Progenitor cell of endocrine pancreas (in vitro differentiated cells): ENCODE results near the gene MYO1E. TPM values are rescaled to one million over a fixed set of nuclear protein-coding genes. Genes with fewer than 3 reads are reported as not detected.

Experiments used
- DNase-seq: peaks from one replicate; pipeline ENCODE4 v3.0.0; 2021; ENCODE audit warnings: low spot score; ENCODE audit not compliant: unreplicated experiment
- H3K27ac Mint-ChIP-seq: 2 replicates; pipeline ENCODE4 v1.8.0; 2021; ENCODE audit warnings: mild to moderate bottlenecking, moderate library complexity, mixed read lengths
- H3K27me3 Mint-ChIP-seq: 2 replicates; pipeline ENCODE4 v1.8.0; 2021; ENCODE audit warnings: mixed read lengths
- H3K36me3 Mint-ChIP-seq: 2 replicates; pipeline ENCODE4 v1.8.0; 2022; ENCODE audit warnings: mixed read lengths; ENCODE audit not compliant: insufficient read depth
- H3K4me1 Mint-ChIP-seq: 2 replicates; pipeline ENCODE4 v1.8.0; 2021; ENCODE audit warnings: low read depth, mixed read lengths
- H3K4me3 Mint-ChIP-seq: 2 replicates; pipeline ENCODE4 v1.8.0; 2021; ENCODE audit warnings: low read depth, mild to moderate bottlenecking, moderate library complexity, mixed read lengths
- H3K9me3 Mint-ChIP-seq: 2 replicates; pipeline ENCODE4 v1.8.0; 2021; ENCODE audit warnings: low read depth, mixed read lengths
- CTCF ChIP-seq: fragments of 200-600 bp; sonication (generic); IDR thresholded peaks from one replicate; pipeline ENCODE4 v1.5.0; 2021; ENCODE audit warnings: antibody characterized with exemption, mild to moderate bottlenecking; ENCODE audit not compliant: unreplicated experiment
- total RNA-seq: library from RNA; stranded (reverse); gene quantifications from 2 replicates; pipeline ENCODE4 v1.2.1, GENCODE V29; 2021

MYO1E gene
- total RNA-seq, 1 donor from 2014 or later: 40.4 TPM

- Mint-ChIP-seq H3K36me3 (no peaks in the 10 kb centered on the region), H3K9me3 (no peaks in the 10 kb centered on the region), H3K27ac (no peak overlapping the region), H3K4me1 (peaks cover 8% of the 10 kb centered on the region), H3K27me3 (no peaks in the 10 kb centered on the region), H3K4me3 (no peak overlapping the region)
- DNase-seq: no peak
- TF ChIP-seq CTCF: no peak
Measured at GRCh38 chr15:59299929-59300617, 72.6 kb downstream of the MYO1E start.

DNA sequence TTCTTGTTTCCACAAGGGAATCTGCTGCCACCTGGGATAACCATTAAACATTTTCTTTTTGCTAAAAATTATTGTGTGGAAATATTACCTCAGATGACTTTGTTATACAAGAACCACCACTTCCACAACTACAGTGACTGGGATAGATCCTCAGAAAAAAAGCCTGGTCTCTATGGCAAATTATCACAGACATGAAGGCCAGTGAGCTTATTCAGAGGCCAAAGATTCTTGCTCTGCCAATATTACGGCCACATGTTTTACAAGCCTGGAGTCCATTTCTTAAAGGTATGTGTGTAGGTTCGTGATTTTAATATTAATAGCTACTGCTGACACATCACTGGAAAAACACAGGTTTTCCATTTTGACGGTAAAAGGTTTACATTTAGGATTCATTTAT lies 73.8 kb downstream of the MYO1E start:
- H3K4me3 Mint-ChIP-seq: no peak overlapping the region
- H3K27me3 Mint-ChIP-seq: no peaks in the 10 kb centered on the region
- no peaks in the 10 kb centered on the region for H3K9me3 Mint-ChIP-seq
- no peak overlapping the region for H3K27ac Mint-ChIP-seq
- H3K4me1 Mint-ChIP-seq: peaks cover 10% of the 10 kb centered on the region
- no peaks in the 10 kb centered on the region for H3K36me3 Mint-ChIP-seq
- no peak for TF ChIP-seq CTCF
- no peak for DNase-seq

DNA sequence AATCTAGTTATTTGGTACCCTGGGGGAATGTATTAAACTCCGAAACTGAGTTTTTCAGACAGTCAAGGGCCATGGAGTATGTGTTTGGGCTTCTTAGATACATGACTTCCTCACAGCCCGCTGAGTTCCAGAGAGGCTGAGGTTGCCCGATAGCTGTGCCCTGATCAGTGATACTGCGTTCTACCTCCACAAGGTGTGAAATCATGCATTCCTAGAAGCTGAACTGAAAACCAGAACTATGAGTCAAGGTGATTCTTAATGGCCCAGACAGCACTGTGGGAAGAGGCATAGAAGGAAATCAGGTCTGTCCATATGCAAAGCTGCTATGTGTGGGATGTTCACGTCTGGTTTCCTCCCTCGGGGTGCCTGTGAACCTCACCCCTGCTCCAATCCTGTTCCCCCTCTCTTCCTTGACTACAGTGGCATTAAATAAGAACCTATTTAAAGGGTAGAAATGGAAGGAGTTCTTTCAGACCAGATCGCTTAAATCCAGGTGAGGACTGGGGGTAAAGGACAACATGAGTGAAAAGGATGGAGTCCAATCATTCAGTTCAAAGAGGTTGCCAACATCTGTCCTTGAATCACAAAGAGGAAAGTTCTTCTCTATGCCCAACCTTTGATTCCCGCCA lies 74.3 kb downstream of the MYO1E start:
- Mint-ChIP-seq H3K36me3 (no peaks in the 10 kb centered on the region), H3K4me3 (no peak overlapping the region), H3K4me1 (peaks cover 10% of the 10 kb centered on the region), H3K9me3 (no peaks in the 10 kb centered on the region), H3K27me3 (no peaks in the 10 kb centered on the region), H3K27ac (no peak overlapping the region)
- no peak for DNase-seq
- no peak for TF ChIP-seq CTCF

DNA sequence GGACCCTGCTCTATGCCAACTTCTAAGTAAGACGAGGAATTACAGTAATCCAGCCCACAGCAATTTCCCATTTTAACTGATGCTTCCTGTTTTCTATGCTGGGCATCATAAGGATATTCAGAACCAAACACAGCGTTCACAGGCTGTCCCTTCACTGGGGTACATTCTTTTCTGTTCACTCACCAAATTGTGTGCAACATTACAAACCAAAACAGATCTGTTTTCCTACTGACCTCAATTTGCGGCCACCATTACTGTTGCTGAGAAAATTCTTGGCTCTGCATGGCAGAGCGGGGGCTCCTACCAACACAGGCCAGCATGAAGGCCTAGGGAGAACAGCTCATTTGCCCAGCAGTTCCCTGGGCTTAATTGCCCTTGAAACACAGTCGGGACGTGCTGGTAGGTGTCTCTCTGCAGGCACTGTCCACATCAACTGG lies 76.5 kb downstream of the MYO1E start:
- Mint-ChIP-seq H3K4me1 (peaks cover 20% of the 10 kb centered on the region), H3K27me3 (no peaks in the 10 kb centered on the region), H3K4me3 (no peak overlapping the region), H3K9me3 (no peaks in the 10 kb centered on the region), H3K27ac (peak overlapping the region; percentile 75), H3K36me3 (no peaks in the 10 kb centered on the region)
- DNase-seq: no peak
- TF ChIP-seq CTCF: no peak

DNA sequence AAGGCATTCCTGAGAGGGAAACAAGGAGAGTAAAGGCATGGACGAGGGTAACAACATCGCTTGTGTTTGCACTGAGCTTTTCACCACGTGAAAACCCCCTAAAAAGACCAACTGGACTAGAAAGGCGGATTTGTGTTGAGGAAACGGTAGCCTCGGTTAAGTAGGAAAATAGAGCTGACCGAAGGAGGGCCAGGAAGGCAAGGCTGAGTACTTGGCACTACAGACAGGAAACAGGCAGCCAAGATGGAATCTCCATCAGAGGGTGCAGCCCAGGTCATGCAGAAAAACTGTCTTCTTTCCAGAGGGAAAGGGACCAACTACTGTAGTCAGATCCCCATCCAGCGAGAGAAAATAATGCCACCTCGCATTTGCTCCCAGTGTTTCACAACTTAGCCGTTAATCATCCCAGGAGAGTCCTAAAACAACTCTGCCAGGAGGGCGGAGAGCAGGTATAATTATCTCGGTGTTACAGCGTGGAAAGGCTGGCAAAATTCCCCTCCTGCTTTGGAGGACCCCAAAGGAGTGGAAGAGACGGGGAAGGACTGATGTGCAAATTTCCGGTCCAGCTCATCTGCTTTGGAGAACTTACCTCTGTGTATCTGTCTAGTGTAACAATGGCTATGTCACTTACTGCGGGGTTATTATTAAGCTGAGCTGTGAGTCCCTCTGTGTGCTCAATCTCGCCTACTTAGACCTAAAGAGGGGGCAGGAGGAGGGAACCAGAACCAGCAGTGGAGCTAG lies 77.2 kb downstream of the MYO1E start:
- H3K4me1 Mint-ChIP-seq: peaks cover 25% of the 10 kb centered on the region
- H3K27ac Mint-ChIP-seq: peak overlapping the region; percentile 78
- H3K27me3 Mint-ChIP-seq: no peaks in the 10 kb centered on the region
- H3K36me3 Mint-ChIP-seq: no peaks in the 10 kb centered on the region
- DNase-seq: no peak
- H3K9me3 Mint-ChIP-seq: no peaks in the 10 kb centered on the region
- H3K4me3 Mint-ChIP-seq: no peak overlapping the region
- TF ChIP-seq CTCF: no peak
